Left lung (tissue), 10 donors: ENCODE measurements around the gene NOCT. TPM values are rescaled to one million over a fixed set of nuclear protein-coding genes. Genes with fewer than 3 reads are reported as not detected.
"Not testable (repeated sequence)": the region's sequence is repeated elsewhere in the genome, so short reads cannot be mapped to it uniquely, and the experiment has no call there.

Source experiments
- ATAC-seq: fragments of 200-7000 bp; cut with Tn5 transposase; one replicate; pipeline ENCODE4 v1.9.1; 2020; ENCODE audit warnings: moderate library complexity
- DNase-seq, 4 donors: peaks; one replicate each; pipeline ENCODE4 v3.0.0-alpha.2; 2013 to 2020
- H3K27ac ChIP-seq, 2 donors: fragments of 200-600 bp; sonication (generic) in 1 of 2; one replicate each; pipeline versions ENCODE4 v1.5.0 to v1.8.0; 2020 to 2021
- H3K27me3 ChIP-seq, 2 donors: fragments of 200-600 bp; sonication (generic) in 1 of 2; one replicate each; pipeline versions ENCODE4 v1.5.0 to v1.8.0; 2020 to 2021
- H3K36me3 ChIP-seq, 2 donors: fragments of 200-600 bp; sonication (generic) in 1 of 2; one replicate each; pipeline versions ENCODE4 v1.5.0 to v1.8.0; 2020 to 2021
- H3K4me1 ChIP-seq, 2 donors: fragments of 200-600 bp; one replicate each; pipeline ENCODE4 v1.8.0; 2021
- H3K4me3 ChIP-seq, 2 donors: fragments of 200-600 bp; sonication (generic) in 1 of 2; one replicate each; pipeline versions ENCODE4 v1.5.0 to v1.8.0; 2020 to 2021; ENCODE audit warnings: mild to moderate bottlenecking in 1 of 2
- H3K9me3 ChIP-seq, 2 donors: fragments of 200-600 bp; sonication (generic) in 1 of 2; one replicate each; pipeline versions ENCODE4 v1.5.0 to v1.8.0; 2020 to 2021
- intact Hi-C, 2 donors: fragments of 100-400 bp; cut with DNase I; formaldehyde crosslinking; loops; one replicate each; pipeline versions ENCODE4 v1.11.2 to v1.14.2; 2022
- polyA plus RNA-seq, 6 donors: library from polyadenylated mRNA; unstranded; fragments of 120-200 nt; gene quantifications; one replicate each; pipeline ENCODE4 v1.2.1, GENCODE V29; 2013; ENCODE audit not compliant: insufficient read length in 6 of 6
- total RNA-seq, 2 donors: library from RNA; stranded (reverse); fragmentation: NEBNext Ultra II Directional; extraction: Animal tissue kit (Norgen Biotek cat#: 25700); gene quantifications; one replicate each; pipeline ENCODE4 v1.2.1, GENCODE V29; 2021
- TF ChIP-seq, protein P1 (sequence below), 2 donors: fragments of 200-600 bp; sonication (generic) in 1 of 2; IDR thresholded peaks; one replicate each; pipeline versions ENCODE4 v1.5.0 to v1.8.0; 2021; ENCODE audit warnings: antibody characterized with exemption in 2 of 2
- donor health status: DM: no; HTN: yes; CAD: no.
- donor health status: DM: no; HTN: no; CAD: no.

NOCT gene
- total and polyA plus RNA-seq, 8 donors, result 2.7 to 11.9 (median 3.5) TPM

DNA sequence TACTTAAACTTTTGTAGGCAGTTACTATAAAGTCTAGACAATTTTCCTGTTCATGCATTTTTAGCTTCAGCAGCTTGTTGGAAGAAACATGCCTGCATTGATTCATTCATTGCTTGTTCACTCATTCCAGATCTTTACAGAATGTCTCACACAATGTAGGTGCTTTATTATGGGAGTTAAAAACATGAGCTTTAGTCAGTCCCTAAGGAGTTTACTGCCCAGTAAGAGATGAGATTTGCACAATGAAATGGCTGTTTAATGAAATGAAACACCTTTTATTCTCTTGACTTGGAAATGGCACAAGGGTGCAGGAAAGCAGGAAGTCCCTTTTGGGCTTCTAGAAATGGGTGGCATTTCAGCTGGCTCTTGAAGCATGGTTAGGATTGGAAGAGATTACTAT is 2.9 kb downstream of the NOCT start:
- H3K36me3 ChIP-seq, result no peaks in the 10 kb centered on the region
- no peaks in the 10 kb centered on the region for H3K9me3 ChIP-seq
- peaks cover 11 to 76% of the 10 kb centered on the region in 2 donors for H3K4me1 ChIP-seq
- TF ChIP-seq, protein P1, sequence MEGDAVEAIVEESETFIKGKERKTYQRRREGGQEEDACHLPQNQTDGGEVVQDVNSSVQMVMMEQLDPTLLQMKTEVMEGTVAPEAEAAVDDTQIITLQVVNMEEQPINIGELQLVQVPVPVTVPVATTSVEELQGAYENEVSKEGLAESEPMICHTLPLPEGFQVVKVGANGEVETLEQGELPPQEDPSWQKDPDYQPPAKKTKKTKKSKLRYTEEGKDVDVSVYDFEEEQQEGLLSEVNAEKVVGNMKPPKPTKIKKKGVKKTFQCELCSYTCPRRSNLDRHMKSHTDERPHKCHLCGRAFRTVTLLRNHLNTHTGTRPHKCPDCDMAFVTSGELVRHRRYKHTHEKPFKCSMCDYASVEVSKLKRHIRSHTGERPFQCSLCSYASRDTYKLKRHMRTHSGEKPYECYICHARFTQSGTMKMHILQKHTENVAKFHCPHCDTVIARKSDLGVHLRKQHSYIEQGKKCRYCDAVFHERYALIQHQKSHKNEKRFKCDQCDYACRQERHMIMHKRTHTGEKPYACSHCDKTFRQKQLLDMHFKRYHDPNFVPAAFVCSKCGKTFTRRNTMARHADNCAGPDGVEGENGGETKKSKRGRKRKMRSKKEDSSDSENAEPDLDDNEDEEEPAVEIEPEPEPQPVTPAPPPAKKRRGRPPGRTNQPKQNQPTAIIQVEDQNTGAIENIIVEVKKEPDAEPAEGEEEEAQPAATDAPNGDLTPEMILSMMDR (IDR thresholded peaks at IDR 0.05), result no peak
- ATAC-seq, result no peak
- no peak for DNase-seq
- intact Hi-C loops, result no loop called here
- peak overlapping the region in 1 of 2 donors; percentile 66 for H3K4me3 ChIP-seq
- H3K27me3 ChIP-seq, result no peaks in the 10 kb centered on the region
- H3K27ac ChIP-seq, result peak overlapping the region in 1 of 2 donors; percentile 15

DNA sequence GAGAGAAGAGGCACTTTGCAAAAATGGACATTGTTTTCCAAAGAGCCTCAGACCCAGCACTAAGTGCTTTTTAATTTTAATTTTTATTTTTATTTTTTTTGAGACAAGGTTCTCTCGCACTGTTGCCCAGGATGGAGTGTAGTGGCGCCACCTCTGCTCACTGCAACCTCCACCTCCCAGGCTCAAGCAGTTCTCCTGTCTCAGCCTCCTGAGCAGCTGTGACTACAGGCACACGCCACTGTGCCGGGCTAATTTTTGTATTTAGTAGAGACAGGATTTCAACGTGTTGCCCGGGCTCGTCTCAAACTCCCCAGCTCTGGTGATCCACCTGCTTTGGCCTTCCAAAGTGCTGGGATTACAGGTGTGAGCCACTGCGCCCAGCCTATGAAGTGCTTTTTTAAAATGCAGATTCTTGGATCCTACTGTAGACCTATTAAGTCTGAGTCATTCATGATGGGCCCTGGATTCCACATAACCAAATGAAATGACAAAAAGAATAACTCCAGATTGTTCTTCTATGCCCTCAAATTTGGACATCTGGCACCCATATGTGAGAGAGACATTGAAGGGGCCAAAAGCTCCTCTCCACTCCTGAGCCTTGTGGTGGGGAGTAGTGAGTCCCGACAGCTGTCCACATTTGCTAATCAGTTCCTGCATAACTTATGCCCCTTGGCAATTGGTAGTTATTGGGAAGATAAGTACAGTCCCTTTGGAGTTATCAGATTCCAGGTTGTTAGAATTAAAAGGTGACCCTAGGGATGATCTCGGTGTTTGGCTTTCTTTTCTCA is 3.6 kb downstream of the NOCT start:
- Histone ChIP-seq H3K9me3 (no peaks in the 10 kb centered on the region), H3K27me3 (no peaks in the 10 kb centered on the region), H3K4me3 (no peak overlapping the region), H3K4me1 (peaks cover 9 to 70% of the 10 kb centered on the region in 2 donors), H3K27ac (no peak overlapping the region), H3K36me3 (no peaks in the 10 kb centered on the region)
- no peak for ATAC-seq
- no peak for DNase-seq
- intact Hi-C loops, result no loop called here
- TF ChIP-seq, protein P1 (IDR thresholded peaks at IDR 0.05), result no peak

DNA sequence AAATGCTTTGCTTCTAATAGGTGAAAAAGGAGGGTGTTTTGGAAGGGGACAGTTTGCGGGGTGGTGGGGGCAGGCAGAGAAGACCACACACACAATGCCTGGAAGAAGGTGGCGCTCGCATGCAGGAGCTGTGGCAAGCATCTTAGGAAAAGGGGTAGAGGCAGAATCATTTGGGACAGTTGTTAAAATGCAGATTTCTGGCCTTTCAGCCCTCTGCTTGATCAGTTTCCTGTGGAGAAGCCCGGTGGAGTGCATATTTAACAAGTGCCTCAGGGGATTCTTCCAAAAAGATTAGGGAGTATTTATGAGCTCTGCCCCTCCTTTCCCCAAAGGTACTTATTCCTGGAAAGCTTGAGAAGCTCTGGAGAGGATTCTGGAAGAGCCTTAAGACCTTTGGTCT is 4.8 kb downstream of the NOCT start:
- Histone ChIP-seq H3K4me1 (peaks cover 0 to 60% of the 10 kb centered on the region in 2 donors), H3K4me3 (no peak overlapping the region), H3K27me3 (no peaks in the 10 kb centered on the region), H3K36me3 (no peaks in the 10 kb centered on the region), H3K9me3 (no peaks in the 10 kb centered on the region), H3K27ac (no peak overlapping the region)
- intact Hi-C loops, result no loop called here
- TF ChIP-seq, protein P1 (IDR thresholded peaks at IDR 0.05), result no peak
- DNase-seq, result no peak
- no peak for ATAC-seq

DNA sequence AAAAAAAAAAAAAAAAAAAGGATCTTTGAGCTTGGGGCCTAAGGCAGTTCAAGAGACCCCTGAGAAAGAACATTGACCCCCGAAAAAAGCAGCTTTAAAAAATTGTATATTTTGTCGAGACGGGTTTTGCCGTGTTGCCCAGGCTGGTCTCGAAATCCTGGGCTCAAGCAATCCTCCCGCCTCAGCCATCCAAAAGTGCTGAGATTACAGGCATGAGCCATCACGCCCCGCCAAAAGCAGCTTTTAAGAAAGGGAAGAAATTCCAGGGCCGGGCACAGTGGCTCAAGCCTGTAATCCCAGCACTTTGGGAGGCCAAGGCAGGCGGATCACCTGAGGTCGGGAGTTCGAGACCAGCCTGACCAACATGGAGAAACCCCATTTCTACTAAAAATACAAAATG is 5.5 kb downstream of the NOCT start:
- intact Hi-C loops, DNase-seq, H3K4me3 ChIP-seq, H3K9me3 ChIP-seq, H3K27ac ChIP-seq, H3K27me3 ChIP-seq, H3K36me3 ChIP-seq, ATAC-seq: not testable (repeated sequence)
- H3K4me1 ChIP-seq, result peaks cover 0 to 64% of the 10 kb centered on the region in 2 donors

DNA sequence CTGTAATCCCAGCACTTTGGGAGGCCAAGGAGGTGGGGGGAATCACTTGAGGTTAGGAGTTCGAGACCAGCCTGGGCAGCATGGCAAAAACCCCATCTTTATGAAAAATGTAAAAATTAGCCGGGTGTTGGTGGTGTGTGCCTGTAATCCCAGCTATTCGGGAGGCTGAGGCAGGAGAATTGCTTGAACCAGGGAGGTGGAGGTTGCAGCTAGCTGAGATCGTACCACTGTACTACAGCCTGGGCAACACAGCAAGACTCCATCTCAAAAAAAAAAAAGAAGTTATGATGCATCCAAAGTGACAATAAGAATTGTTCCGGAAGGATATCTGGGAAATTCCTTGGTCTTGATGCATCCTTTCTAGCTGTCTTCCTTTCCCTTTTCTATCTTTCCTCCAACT is 7.3 kb downstream of the NOCT start:
- H3K27ac ChIP-seq, result no peak overlapping the region
- no peaks in the 10 kb centered on the region for H3K9me3 ChIP-seq
- no peaks in the 10 kb centered on the region for H3K36me3 ChIP-seq
- H3K4me1 ChIP-seq, result peaks cover 0 to 55% of the 10 kb centered on the region in 2 donors
- no peaks in the 10 kb centered on the region for H3K27me3 ChIP-seq
- no peak for ATAC-seq
- no peak overlapping the region for H3K4me3 ChIP-seq
- intact Hi-C loops, result no loop called here
- TF ChIP-seq, protein P1 (IDR thresholded peaks at IDR 0.05), result no peak
- DNase-seq, result no peak

DNA sequence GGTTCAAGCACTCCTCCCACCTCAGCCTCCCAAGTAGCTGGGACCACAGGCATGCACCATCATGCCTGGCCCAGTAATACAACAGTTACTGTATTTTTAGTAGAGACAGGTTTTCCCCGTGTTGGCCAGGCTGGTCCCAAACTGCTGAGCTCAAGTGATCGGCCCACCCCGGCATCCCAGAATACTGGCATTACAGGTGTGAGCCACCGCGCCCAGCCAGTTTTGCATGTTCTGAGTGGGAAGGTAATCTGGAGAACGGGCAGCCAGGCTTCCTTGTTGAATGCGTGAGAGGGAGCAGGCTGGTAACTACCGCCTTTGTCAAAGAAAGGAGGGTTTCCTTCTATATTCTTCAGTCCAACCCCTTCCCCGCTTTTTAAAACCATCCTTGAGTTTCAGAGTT is 9.1 kb downstream of the NOCT start:
- ATAC-seq, result no peak
- no peaks in the 10 kb centered on the region for H3K27me3 ChIP-seq
- TF ChIP-seq, protein P1 (IDR thresholded peaks at IDR 0.05), result no peak
- H3K4me1 ChIP-seq, result peaks cover 0 to 37% of the 10 kb centered on the region in 2 donors
- no peaks in the 10 kb centered on the region for H3K36me3 ChIP-seq
- no peak for DNase-seq
- H3K4me3 ChIP-seq, result no peak overlapping the region
- intact Hi-C loops, result no loop called here
- H3K27ac ChIP-seq, result no peak overlapping the region
- H3K9me3 ChIP-seq, result no peaks in the 10 kb centered on the region
